ENCODE results near the gene SLC6A9. TPM values are rescaled to one million over a fixed set of nuclear protein-coding genes. Genes with fewer than 3 reads are reported as not detected.

SLC6A9 gene
- total RNA-seq, 1 experiment from 2014 or later: 30.1 TPM

- no peak overlapping the region for H2BK12ac ChIP-seq (ENCODE audit: insufficient read length, low read depth, low read length)
- no peak overlapping the region for H4K8ac ChIP-seq (replicated peaks; ENCODE audit: insufficient read length, low read depth, low read length)
- no peaks in the 10 kb centered on the region for H3K27me3 ChIP-seq (ENCODE audit: insufficient read depth, low read length)
- Mint-ChIP-seq H3K27me3 (ENCODE audit: low read depth) (no peaks in the 10 kb centered on the region), H3K9me3 (no peaks in the 10 kb centered on the region), H3K4me3 (no peak overlapping the region), H3K4me1 (peaks cover 11 to 13% of the 10 kb centered on the region in 2 experiments), H3K27ac (peak overlapping the region in 2 of 3 experiments; percentile 21 to 60; a peak in 2 of 7 replicates), H3K36me3 (ENCODE audit: insufficient read depth in 1 of 3, low read depth in 3 of 3) (peaks cover 0 to 18% (median 12%) of the 10 kb centered on the region in 3 experiments; a peak in 5 of 7 replicates)
- 100% methylated on average over 1 of the region's 8 CpGs for WGBS (ENCODE audit: extremely low coverage, insufficient read length, low lambda C conversion rate)
- H2BK5ac ChIP-seq (ENCODE audit: insufficient read length, low read length): no peak overlapping the region
- no peaks in the 10 kb centered on the region for H3K9me3 ChIP-seq (ENCODE audit: control insufficient read depth, low read depth, low read length)
- no peak overlapping the region for H3K23ac ChIP-seq (ENCODE audit: insufficient read length, low read depth, low read length)
- no peak overlapping the region for H3K56ac ChIP-seq (ENCODE audit: insufficient read length, low read depth, low read length)
- H2AK5ac ChIP-seq (ENCODE audit: insufficient read length, low read length): no peak overlapping the region
- H3K79me2 ChIP-seq (ENCODE audit: insufficient read depth, low read length): no peaks in the 10 kb centered on the region
- H3K9ac ChIP-seq (ENCODE audit: extremely low read depth, insufficient read length, low read length): no peak overlapping the region
- H3K79me1 ChIP-seq (ENCODE audit: insufficient read depth, low read depth, low read length, poor library complexity, severe bottlenecking): no peaks in the 10 kb centered on the region
- no peak overlapping the region for H2BK120ac ChIP-seq (ENCODE audit: low read depth, low read length, poor library complexity, severe bottlenecking)
- H3K27ac ChIP-seq (ENCODE audit: insufficient read length, low read depth, low read length): no peak overlapping the region
- no peak overlapping the region for H2BK15ac ChIP-seq (ENCODE audit: low read depth, low read length)
- no peak overlapping the region for H3K4me2 ChIP-seq (ENCODE audit: insufficient read depth, insufficient read length, low read length)
- H2BK20ac ChIP-seq (ENCODE audit: low read depth, low read length, poor library complexity, severe bottlenecking): no peak overlapping the region
- H4K20me1 ChIP-seq (ENCODE audit: control insufficient read depth, insufficient read depth, insufficient read length): no peaks in the 10 kb centered on the region
- no peaks in the 10 kb centered on the region for H3K23me2 ChIP-seq (ENCODE audit: insufficient read length, low read depth, low read length, poor library complexity, severe bottlenecking)
- no peak overlapping the region for H3K14ac ChIP-seq (ENCODE audit: insufficient read depth, low read length)
- H2AFZ ChIP-seq (ENCODE audit: low read length): no peak overlapping the region
- H4K5ac ChIP-seq (ENCODE audit: insufficient read length, low read depth, low read length): no peak overlapping the region
- TF ChIP-seq, protein P1, sequence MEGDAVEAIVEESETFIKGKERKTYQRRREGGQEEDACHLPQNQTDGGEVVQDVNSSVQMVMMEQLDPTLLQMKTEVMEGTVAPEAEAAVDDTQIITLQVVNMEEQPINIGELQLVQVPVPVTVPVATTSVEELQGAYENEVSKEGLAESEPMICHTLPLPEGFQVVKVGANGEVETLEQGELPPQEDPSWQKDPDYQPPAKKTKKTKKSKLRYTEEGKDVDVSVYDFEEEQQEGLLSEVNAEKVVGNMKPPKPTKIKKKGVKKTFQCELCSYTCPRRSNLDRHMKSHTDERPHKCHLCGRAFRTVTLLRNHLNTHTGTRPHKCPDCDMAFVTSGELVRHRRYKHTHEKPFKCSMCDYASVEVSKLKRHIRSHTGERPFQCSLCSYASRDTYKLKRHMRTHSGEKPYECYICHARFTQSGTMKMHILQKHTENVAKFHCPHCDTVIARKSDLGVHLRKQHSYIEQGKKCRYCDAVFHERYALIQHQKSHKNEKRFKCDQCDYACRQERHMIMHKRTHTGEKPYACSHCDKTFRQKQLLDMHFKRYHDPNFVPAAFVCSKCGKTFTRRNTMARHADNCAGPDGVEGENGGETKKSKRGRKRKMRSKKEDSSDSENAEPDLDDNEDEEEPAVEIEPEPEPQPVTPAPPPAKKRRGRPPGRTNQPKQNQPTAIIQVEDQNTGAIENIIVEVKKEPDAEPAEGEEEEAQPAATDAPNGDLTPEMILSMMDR (conservative IDR thresholded peaks at IDR 0.05): no peak
- DNase-seq: peak; percentile 91
- H3K4ac ChIP-seq (ENCODE audit: low read depth, low read length): no peak overlapping the region
- H3T11ph ChIP-seq (ENCODE audit: low read length): no peak overlapping the region
- no peak overlapping the region for H3K18ac ChIP-seq (ENCODE audit: insufficient read length, low read depth, low read length)
- H3K4me1 ChIP-seq (ENCODE audit: insufficient read depth, low read length): no peaks in the 10 kb centered on the region
- H4K91ac ChIP-seq (ENCODE audit: insufficient read length, low read depth, low read length): no peak overlapping the region
Measured at GRCh38 chr1:43952731-43953346, 78.4 kb downstream of the SLC6A9 start.

Data from H9 (cell line).